IPS DF 19.7 (cell line): Measurements from ENCODE around the gene TCF25.
"Not testable (repeated sequence)": the region's sequence is repeated elsewhere in the genome, so short reads cannot be mapped to it uniquely, and the experiment has no call there.

ENCODE experiments used
- DNase-seq: peaks from one replicate; pipeline ENCODE4 v3.0.0-alpha.2; 2013; ENCODE audit warnings: low read depth, low spot score

Gene TCF25

GRCh38 chr16:89918453-89919347, 45.3 kb downstream of the TCF25 start, which contains the start of gene MC1R:
TSS of gene MC1R (plus strand) at chr16:89918862. CDS start at chr16:89919259, 397 bp downstream.
- no peak for DNase-seq

GRCh38 chr16:89919535-89920406, 46.4 kb downstream of the TCF25 start:
- DNase-seq: no peak

GRCh38 chr16:89920723-89921122, 47.3 kb downstream of the TCF25 start:
- no peak for DNase-seq

DNA sequence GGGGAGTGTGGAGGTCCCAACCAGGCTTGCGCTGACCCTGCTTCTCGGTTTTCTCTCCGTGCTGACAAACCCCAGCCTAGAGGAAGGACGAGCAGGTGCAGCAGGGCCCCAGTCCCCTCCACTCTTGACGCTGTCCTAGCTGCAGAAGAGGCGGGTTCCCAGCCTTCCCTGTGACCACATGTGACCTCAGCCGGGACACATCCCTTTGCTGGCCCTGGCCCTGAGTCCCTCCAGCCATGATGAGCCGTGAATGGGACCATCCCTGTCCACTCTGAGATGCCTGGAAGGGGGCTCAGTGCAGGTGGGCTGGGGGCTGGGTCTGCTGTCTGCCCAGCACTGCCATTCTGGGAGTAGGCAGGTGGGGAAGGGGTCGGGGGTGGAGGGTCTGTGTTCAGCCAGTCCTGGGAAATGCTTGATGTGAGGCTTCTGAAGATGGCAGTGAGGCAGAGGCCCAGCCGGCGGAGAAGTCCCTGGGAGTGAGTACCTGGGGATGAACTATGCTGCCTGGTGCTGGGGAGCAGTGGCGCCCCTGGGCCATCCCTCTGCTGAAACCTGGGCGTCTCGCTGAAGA, 47.8 kb downstream of the TCF25 start:
- DNase-seq: no peak

- DNase-seq: no peak
Observed at GRCh38 chr16:89921702-89922476, 48.5 kb downstream of the TCF25 start.

GRCh38 chr16:89922477-89922883, 49.1 kb downstream of the TCF25 start:
- no peak for DNase-seq

GRCh38 chr16:89922884-89923639, 49.7 kb downstream of the TCF25 start, which contains the start of gene TUBB3:
TSS of gene TUBB3 (plus strand) at chr16:89923342. CDS start at chr16:89923402, 60 bp downstream.
- no peak for DNase-seq

DNA sequence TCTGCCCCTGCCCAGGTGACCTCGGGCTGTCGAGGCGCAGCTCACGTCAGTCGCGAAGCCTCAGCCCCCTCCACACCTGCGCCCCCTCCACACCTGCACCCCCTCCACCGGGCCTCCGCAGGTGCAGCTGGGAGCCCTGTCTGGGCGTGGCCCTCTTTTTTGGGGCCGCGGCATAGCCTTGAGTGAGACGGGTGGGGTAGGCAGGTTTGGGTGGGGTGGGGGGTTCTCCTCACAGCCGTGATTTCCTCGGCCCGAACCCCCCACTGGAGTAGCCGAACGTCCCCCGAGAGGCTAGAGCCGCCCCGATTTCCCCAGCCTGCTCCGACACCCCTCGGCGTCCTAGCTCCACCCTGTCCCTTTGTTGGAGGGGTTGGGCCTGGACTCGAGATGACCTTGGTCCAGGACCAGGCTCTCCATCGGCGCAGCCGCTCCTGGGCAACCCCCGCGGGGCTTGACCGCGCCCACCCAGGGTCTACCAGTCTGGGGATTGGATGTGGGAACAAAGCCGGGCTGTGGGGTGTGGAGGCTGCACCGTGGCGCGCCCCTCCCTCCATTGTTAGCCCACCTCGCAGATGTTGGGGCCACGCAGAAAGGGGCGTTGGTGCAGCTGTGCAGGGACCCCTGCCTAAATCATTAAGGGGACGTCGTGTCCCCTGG, 50.4 kb downstream of the TCF25 start:
- no peak for DNase-seq

- DNase-seq: no peak
Observed at GRCh38 chr16:89924297-89924924, 51.0 kb downstream of the TCF25 start.

- DNase-seq: no peak
Observed at GRCh38 chr16:89924925-89925307, 51.5 kb downstream of the TCF25 start.

DNA sequence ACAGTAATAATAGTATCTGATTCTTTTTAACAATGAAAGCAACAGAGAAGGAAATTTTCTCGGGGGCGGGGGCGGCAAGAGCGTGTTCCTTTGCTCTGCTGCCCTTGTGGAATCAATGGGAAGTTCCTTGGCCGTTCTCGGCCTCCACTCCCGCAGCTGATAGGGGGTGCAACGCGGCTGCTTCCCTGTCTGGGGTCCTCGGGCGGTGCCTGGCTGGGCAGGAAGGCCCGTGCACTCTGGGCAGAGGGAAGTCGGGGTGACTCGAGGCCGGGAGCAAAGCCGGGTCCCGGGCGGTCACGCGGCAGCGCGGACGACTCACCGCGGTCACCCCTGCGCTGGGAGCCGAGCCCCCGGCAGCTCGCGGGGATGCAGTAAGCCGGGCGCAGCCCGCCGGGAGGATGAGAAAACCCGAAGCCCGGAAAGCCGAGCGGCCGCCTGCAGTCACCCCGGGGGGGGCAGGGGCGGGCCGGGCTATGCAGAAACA, 52.2 kb downstream of the TCF25 start:
- DNase-seq: no peak

GRCh38 chr16:89931305-89931896, 58.0 kb downstream of the TCF25 start:
- no peak for DNase-seq

- DNase-seq: no peak
Observed at GRCh38 chr16:89931964-89932363, 58.6 kb downstream of the TCF25 start.

DNA sequence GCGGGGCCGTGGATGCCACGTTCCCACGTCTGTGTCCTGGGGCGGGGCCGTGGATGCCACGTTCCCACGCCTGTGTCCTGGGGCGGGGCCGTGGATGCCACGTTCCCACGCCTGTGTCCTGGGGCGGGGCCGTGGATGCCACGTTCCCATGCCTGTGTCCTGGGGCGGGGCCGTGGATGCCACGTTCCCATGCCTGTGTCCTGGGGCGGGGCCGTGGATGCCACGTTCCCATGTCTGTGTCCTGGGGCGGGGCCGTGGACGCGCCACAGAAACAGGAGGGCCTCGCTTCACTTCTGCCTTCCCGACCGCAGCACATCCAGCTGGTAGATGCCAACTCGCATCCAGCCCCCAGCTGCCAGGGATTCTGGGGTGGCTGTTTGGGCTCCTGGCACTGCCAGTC, 60.6 kb downstream of the TCF25 start:
- DNase-seq: not testable (repeated sequence)

DNA sequence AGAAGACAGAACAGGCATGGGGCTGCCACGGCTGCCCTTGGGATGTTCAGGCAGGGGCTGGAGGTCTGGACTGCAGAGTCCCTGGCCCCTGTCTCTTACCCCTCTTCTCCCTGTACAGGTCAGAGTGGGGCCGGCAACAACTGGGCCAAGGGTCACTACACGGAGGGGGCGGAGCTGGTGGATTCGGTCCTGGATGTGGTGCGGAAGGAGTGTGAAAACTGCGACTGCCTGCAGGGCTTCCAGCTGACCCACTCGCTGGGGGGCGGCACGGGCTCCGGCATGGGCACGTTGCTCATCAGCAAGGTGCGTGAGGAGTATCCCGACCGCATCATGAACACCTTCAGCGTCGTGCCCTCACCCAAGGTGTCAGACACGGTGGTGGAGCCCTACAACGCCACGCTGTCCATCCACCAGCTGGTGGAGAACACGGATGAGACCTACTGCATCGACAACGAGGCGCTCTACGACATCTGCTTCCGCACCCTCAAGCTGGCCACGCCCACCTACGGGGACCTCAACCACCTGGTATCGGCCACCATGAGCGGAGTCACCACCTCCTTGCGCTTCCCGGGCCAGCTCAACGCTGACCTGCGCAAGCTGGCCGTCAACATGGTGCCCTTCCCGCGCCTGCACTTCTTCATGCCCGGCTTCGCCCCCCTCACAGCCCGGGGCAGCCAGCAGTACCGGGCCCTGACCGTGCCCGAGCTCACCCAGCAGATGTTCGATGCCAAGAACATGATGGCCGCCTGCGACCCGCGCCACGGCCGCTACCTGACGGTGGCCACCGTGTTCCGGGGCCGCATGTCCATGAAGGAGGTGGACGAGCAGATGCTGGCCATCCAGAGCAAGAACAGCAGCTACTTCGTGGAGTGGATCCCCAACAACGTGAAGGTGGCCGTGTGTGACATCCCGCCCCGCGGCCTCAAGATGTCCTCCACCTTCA, 61.5 kb downstream of the TCF25 start:
- DNase-seq: no peak

GRCh38 chr16:89935620-89936019, 62.2 kb downstream of the TCF25 start:
- not testable (repeated sequence) for DNase-seq

- no peak for DNase-seq
Observed at GRCh38 chr16:89936034-89936433, 62.6 kb downstream of the TCF25 start.

GRCh38 chr16:89936508-89936907, 63.1 kb downstream of the TCF25 start:
- DNase-seq: no peak
